CD8-positive, alpha-beta memory T cell (primary cell): ENCODE data around the gene SIN3B. TPM values are rescaled to one million over a fixed set of nuclear protein-coding genes. Genes with fewer than 3 reads are reported as not detected.

Source experiments
- CTCF ChIA-PET: fragments of 350-600 bp; sonication (Branson Sonifier 250); formaldehyde crosslinking; loops from one replicate; lab custom pipeline; 2021; ENCODE audit warnings: antibody characterized with exemption; lab: Charles Lee
- POLR2A ChIA-PET: fragments of 350-600 bp; sonication (Branson Sonifier 250); formaldehyde crosslinking; loops from one replicate; lab custom pipeline; 2021; ENCODE audit warnings: antibody characterized with exemption; lab: Charles Lee
- DNase-seq, 5 donors: peaks; one replicate each; pipeline versions ENCODE4 v3.0.0 to v3.0.0-alpha.2; 2020 to 2022; ENCODE audit warnings: mixed read lengths in 1 of 5
- H3K27ac ChIP-seq: one replicate; pipeline ENCODE4 v1.7.0; 2013; ENCODE audit warnings: low read depth, mild to moderate bottlenecking, low read length, moderate library complexity
- H3K27me3 ChIP-seq: 2 replicates; pipeline ENCODE4 v1.7.0; 2013; ENCODE audit warnings: low read length, mild to moderate bottlenecking; ENCODE audit not compliant: insufficient read depth, poor library complexity, severe bottlenecking
- H3K36me3 ChIP-seq: 2 replicates; pipeline ENCODE4 v1.7.0; 2013; ENCODE audit warnings: mild to moderate bottlenecking, low read length, moderate library complexity; ENCODE audit not compliant: insufficient read depth
- H3K4me1 ChIP-seq: 2 replicates; pipeline ENCODE4 v1.7.0; 2013; ENCODE audit warnings: mild to moderate bottlenecking, low read length, moderate library complexity; ENCODE audit not compliant: insufficient read depth
- H3K4me3 ChIP-seq: 2 replicates; pipeline ENCODE4 v1.7.0; 2013; ENCODE audit warnings: mild to moderate bottlenecking, low read length
- H3K9me3 ChIP-seq: 2 replicates; pipeline ENCODE4 v1.7.0; 2013; ENCODE audit warnings: mild to moderate bottlenecking, low read length
- H3K27ac Mint-ChIP-seq, 8 donors: one replicate each; pipeline ENCODE4 v1.8.0; 2020 to 2021; ENCODE audit warnings: mixed read lengths in 8 of 8, mild to moderate bottlenecking in 6 of 8, inconsistent platforms in 3 of 8, moderate library complexity in 3 of 8
- H3K27me3 Mint-ChIP-seq, 2 donors: one replicate each; pipeline ENCODE4 v1.8.0; 2020 to 2021; ENCODE audit warnings: mixed read lengths in 2 of 2, mild to moderate bottlenecking in 1 of 2, moderate library complexity in 1 of 2
- H3K36me3 Mint-ChIP-seq, 3 donors: one replicate each; pipeline ENCODE4 v1.8.0; 2020 to 2021; ENCODE audit warnings: mixed read lengths in 3 of 3, inconsistent platforms in 1 of 3, mild to moderate bottlenecking in 1 of 3
- H3K4me1 Mint-ChIP-seq, 3 donors: one replicate each; pipeline ENCODE4 v1.8.0; 2020 to 2021; ENCODE audit warnings: mixed read lengths in 3 of 3, inconsistent platforms in 1 of 3, mild to moderate bottlenecking in 1 of 3
- H3K4me3 Mint-ChIP-seq, 7 donors: one replicate each; pipeline ENCODE4 v1.8.0; 2020 to 2021; ENCODE audit warnings: mixed read lengths in 7 of 7, mild to moderate bottlenecking in 6 of 7, moderate library complexity in 4 of 7, inconsistent platforms in 2 of 7
- H3K9me3 Mint-ChIP-seq, 5 donors: one replicate each; pipeline ENCODE4 v1.8.0; 2020 to 2022; ENCODE audit warnings: mixed read lengths in 5 of 5, mild to moderate bottlenecking in 3 of 5, moderate library complexity in 2 of 5, inconsistent platforms in 1 of 5
- polyA plus RNA-seq: library from polyadenylated mRNA; unstranded; fragments of 300-500 nt; fragmentation: Illumina TruSeq; gene quantifications from one replicate; pipeline ENCODE4 v1.2.3, GENCODE V29; 2021
- total RNA-seq, 2 experiments: library from RNA; stranded (reverse); gene quantifications; one replicate each; pipeline ENCODE4 v1.2.3, GENCODE V29; 2021

Gene SIN3B
- total and polyA plus RNA-seq, 3 experiments from 2014 or later = 5.0 to 34.8 (median 32.9) TPM

DNA sequence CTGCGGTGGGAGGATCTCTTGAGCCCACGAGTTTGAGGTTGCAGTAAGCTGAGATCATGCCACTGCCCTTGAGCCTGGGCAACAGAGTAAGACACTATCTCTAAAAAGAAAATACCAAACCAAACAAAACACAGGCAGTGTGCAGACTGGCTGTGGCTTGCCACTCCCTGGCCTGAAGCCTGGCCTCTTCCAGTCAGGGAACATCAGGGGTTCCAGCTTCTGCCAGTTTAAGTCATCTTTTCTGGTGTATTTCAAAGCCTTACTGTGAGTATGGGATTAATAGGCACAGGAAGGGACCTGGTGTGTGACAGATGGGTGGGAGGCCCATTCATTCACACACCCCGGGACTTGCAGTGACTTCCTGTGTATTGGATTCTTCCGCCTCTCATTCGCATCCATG is 32.6 kb downstream of the SIN3B start:
- Histone ChIP-seq H3K9me3 (no peaks in the 10 kb centered on the region), H3K27me3 (no peaks in the 10 kb centered on the region), H3K27ac (no peak overlapping the region), H3K4me1 (no peaks in the 10 kb centered on the region), H3K4me3 (no peak overlapping the region), H3K36me3 (peaks cover 12% of the 10 kb centered on the region)
- Mint-ChIP-seq H3K9me3 (no peaks in the 10 kb centered on the region), H3K27me3 (no peaks in the 10 kb centered on the region), H3K27ac (peak overlapping the region in 1 of 8 donors; percentile 54), H3K36me3 (peaks cover 0 to 70% (median 18%) of the 10 kb centered on the region in 3 donors), H3K4me1 (no peaks in the 10 kb centered on the region), H3K4me3 (no peak overlapping the region)
- ChIA-PET POLR2A (no interaction called here), CTCF (no interaction called here)
- DNase-seq = no peak

DNA sequence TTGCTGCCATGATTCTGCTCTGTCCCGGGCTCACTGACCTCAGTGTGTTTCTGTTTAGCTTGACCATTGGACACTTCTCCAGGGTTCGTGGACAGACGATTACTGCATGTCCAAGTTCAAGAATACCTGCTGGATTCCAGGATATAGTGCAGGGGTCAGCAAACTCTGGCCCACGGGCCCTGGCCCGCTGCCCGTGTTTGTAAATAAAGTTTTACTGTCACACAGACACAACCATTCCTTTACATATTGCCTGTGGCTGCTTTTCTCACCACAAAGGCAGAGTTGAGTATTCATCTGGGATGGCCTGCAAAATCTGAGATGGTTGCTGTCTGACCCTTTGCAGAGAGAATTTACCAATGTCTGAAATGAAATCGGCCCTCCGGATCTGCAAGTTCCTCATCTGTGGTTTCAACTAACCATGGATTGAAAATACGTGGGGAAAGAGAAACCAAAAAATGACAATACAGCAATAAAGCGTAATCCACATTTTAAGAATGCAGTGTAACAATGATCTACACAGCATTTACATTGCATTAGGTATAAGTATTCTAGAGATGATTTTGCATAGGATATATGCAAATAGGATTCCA is 33.7 kb downstream of the SIN3B start:
- Histone ChIP-seq H3K9me3 (no peaks in the 10 kb centered on the region), H3K27ac (no peak overlapping the region), H3K36me3 (peaks cover 12% of the 10 kb centered on the region), H3K4me3 (no peak overlapping the region), H3K27me3 (no peaks in the 10 kb centered on the region), H3K4me1 (no peaks in the 10 kb centered on the region)
- H3K4me1 Mint-ChIP-seq = no peaks in the 10 kb centered on the region
- ChIA-PET CTCF (no interaction called here), POLR2A (no interaction called here)
- H3K27me3 Mint-ChIP-seq = no peaks in the 10 kb centered on the region
- no peak overlapping the region for H3K27ac Mint-ChIP-seq
- no peaks in the 10 kb centered on the region for H3K9me3 Mint-ChIP-seq
- H3K36me3 Mint-ChIP-seq = peaks cover 0 to 72% (median 18%) of the 10 kb centered on the region in 3 donors
- H3K4me3 Mint-ChIP-seq = no peak overlapping the region
- no peak for DNase-seq

DNA sequence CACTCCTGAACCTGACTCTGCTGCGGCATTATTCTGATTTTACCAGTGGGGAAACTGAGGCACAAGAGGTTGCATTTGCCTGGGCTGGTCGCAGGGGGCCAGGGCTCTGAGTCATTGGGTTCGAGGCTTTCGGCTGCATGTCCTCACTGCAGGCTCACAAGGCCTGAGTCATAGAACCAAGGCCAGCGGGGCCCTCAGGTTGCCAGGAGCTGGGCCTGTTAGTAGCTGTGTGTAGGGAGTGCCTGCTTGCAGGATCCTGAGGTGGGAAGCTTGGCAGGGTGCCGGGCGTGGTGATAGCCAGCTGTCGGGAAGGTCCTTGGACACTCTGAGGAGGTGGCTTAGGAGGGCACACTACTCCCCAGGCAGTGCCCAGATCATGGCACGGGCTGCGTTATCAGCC is 38.0 kb downstream of the SIN3B start:
- H3K27me3 ChIP-seq = no peaks in the 10 kb centered on the region
- Mint-ChIP-seq H3K4me1 (no peaks in the 10 kb centered on the region), H3K9me3 (no peaks in the 10 kb centered on the region), H3K4me3 (no peak overlapping the region), H3K27ac (no peak overlapping the region), H3K36me3 (peaks cover 0 to 83% (median 12%) of the 10 kb centered on the region in 3 donors), H3K27me3 (no peaks in the 10 kb centered on the region)
- no peak overlapping the region for H3K27ac ChIP-seq
- no peak overlapping the region for H3K4me3 ChIP-seq
- CTCF ChIA-PET = no interaction called here
- no peak for DNase-seq
- peaks cover 19% of the 10 kb centered on the region for H3K36me3 ChIP-seq
- no peaks in the 10 kb centered on the region for H3K9me3 ChIP-seq
- no peaks in the 10 kb centered on the region for H3K4me1 ChIP-seq
- POLR2A ChIA-PET = no interaction called here

DNA sequence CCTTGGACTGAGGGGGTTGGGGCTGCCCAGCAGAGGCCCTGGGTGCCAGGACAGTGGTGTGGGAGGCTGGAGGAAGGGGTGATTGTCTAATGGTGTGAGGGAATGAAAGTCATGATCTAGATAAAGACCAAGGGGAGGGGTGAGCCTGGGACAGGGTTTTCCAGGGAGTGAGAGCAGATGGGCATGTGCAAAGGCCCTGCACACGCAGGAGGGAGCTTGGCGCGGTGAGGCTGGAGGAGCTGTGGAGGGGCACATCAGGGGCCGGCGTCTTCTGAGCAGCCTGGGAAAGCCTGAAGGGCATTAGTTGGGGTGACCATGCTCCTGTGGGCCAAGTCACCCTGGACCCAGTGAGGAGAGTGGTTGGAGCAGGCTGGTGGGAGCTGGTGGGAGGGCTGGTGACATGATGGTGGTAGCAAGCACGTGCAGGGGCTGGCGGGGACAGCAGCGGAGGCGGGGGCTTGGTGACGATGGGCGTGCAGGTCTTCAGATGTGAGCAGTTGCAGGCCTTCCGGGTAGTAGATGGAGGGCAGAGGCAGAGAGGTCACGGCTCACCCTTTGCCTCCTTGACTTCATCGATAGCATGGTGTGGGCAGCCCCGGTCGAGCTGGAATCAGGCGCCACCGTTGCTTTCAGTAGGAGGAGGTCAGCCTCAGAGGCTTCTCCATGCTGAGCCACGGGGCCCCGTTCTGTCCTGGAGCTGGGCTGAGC is 39.4 kb downstream of the SIN3B start:
- POLR2A ChIA-PET = no interaction called here
- no peaks in the 10 kb centered on the region for H3K27me3 Mint-ChIP-seq
- no peak overlapping the region for H3K4me3 Mint-ChIP-seq
- Histone ChIP-seq H3K9me3 (no peaks in the 10 kb centered on the region), H3K27ac (no peak overlapping the region), H3K4me1 (no peaks in the 10 kb centered on the region), H3K36me3 (peaks cover 10% of the 10 kb centered on the region), H3K4me3 (no peak overlapping the region), H3K27me3 (no peaks in the 10 kb centered on the region)
- H3K27ac Mint-ChIP-seq = peak overlapping the region in 1 of 8 donors; percentile 54
- peaks cover 0 to 1% (median under 1%) of the 10 kb centered on the region in 3 donors for H3K4me1 Mint-ChIP-seq
- H3K36me3 Mint-ChIP-seq = peaks cover 0 to 77% (median 9%) of the 10 kb centered on the region in 3 donors
- H3K9me3 Mint-ChIP-seq = no peaks in the 10 kb centered on the region
- CTCF ChIA-PET = no interaction called here
- no peak for DNase-seq

DNA sequence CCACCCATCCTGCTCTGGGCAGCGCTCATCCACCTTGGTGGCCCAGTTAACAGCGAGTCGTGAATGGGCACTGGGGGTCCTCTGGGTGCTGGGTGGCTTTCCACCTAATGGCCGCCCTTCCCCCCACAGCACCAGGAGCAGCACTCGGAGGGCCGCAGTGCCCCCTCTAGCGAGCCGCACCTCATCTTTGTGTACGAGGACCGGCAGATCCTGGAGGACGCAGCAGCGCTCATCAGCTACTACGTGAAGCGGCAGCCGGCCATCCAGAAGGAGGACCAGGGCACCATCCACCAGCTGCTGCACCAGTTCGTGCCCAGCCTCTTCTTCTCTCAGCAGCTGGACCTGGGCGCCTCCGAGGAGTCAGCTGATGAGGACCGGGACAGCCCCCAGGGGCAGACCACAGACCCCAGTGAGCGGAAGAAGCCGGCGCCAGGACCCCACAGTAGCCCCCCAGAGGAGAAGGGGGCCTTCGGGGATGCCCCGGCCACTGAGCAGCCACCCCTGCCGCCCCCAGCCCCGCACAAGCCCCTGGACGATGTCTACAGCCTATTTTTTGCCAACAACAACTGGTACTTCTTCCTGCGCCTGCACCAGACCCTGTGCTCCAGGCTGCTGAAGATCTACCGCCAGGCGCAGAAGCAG is 40.3 kb downstream of the SIN3B start:
- Histone ChIP-seq H3K27me3 (no peaks in the 10 kb centered on the region), H3K4me3 (no peak overlapping the region), H3K4me1 (no peaks in the 10 kb centered on the region), H3K9me3 (no peaks in the 10 kb centered on the region), H3K36me3 (peaks cover 7% of the 10 kb centered on the region), H3K27ac (no peak overlapping the region)
- Mint-ChIP-seq H3K9me3 (no peaks in the 10 kb centered on the region), H3K27me3 (no peaks in the 10 kb centered on the region), H3K4me3 (no peak overlapping the region), H3K4me1 (peaks cover 8 to 10% (median 9%) of the 10 kb centered on the region in 3 donors), H3K36me3 (peaks cover 4 to 80% (median 11%) of the 10 kb centered on the region in 3 donors), H3K27ac (peak overlapping the region in 1 of 8 donors; percentile 38)
- DNase-seq = no peak
- ChIA-PET CTCF (no interaction called here), POLR2A (interaction anchor here (0.6 kb wide), 1 partner anchor 53 kb away, joined by 3 read pairs; no protein-coding TSS in a partner anchor)

DNA sequence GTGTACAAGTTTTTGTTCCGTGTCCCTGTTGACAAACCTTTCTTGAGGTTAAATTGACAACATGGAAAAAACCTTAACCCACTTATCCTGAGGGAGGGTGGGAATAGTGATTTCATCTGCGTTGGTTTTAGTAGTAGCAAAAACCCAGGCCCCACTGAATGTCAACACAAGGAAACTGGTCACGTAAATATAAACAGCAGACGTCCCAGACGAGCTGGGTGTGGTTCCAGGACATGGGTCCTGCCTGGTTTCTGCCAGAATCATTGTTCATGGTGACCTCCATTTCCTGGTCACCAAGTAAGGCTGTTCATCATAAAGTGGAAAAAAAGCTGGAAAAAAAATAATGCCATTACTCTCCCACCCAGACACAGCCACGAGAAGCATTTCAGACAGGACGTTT is 42.7 kb downstream of the SIN3B start:
- Mint-ChIP-seq H3K9me3 (no peaks in the 10 kb centered on the region), H3K27me3 (no peaks in the 10 kb centered on the region), H3K4me1 (peaks cover 13 to 15% (median 14%) of the 10 kb centered on the region in 3 donors), H3K27ac (peak overlapping the region in 2 of 8 donors; percentile 37 to 38), H3K4me3 (no peak overlapping the region), H3K36me3 (peaks cover 9 to 79% (median 13%) of the 10 kb centered on the region in 3 donors)
- ChIA-PET CTCF (no interaction called here), POLR2A (no interaction called here)
- Histone ChIP-seq H3K27ac (no peak overlapping the region), H3K9me3 (no peaks in the 10 kb centered on the region), H3K27me3 (no peaks in the 10 kb centered on the region), H3K36me3 (peaks cover 15% of the 10 kb centered on the region), H3K4me1 (no peaks in the 10 kb centered on the region), H3K4me3 (no peak overlapping the region)
- DNase-seq = no peak

DNA sequence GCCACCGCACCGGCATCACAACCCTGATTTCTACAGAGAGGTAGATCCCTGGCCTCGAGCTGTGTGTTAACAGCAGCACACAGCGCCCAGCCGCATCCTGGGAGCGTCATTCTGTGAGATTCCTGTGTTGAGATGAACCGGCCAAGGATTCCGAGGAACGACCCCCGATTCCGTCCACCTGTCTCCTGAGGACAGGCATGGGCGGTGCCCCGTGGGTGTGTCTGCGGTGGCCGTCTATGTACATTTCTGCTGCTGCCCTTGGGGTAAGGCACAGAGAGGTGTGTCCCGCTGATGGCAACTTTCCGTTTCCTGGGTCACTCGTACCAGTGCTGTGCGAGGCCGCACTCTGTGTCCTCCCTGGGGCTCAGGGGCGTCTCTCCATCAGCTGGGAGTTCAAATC is 43.5 kb downstream of the SIN3B start:
- ChIA-PET POLR2A (no interaction called here), CTCF (no interaction called here)
- H3K27me3 ChIP-seq = no peaks in the 10 kb centered on the region
- Mint-ChIP-seq H3K4me3 (no peak overlapping the region), H3K27me3 (no peaks in the 10 kb centered on the region), H3K4me1 (peaks cover 13 to 15% (median 14%) of the 10 kb centered on the region in 3 donors), H3K9me3 (no peaks in the 10 kb centered on the region), H3K36me3 (peaks cover 12 to 80% (median 14%) of the 10 kb centered on the region in 3 donors), H3K27ac (peak overlapping the region in 1 of 8 donors; percentile 78)
- no peak overlapping the region for H3K27ac ChIP-seq
- no peak overlapping the region for H3K4me3 ChIP-seq
- H3K9me3 ChIP-seq = no peaks in the 10 kb centered on the region
- peaks cover 17% of the 10 kb centered on the region for H3K36me3 ChIP-seq
- DNase-seq = no peak
- no peaks in the 10 kb centered on the region for H3K4me1 ChIP-seq

DNA sequence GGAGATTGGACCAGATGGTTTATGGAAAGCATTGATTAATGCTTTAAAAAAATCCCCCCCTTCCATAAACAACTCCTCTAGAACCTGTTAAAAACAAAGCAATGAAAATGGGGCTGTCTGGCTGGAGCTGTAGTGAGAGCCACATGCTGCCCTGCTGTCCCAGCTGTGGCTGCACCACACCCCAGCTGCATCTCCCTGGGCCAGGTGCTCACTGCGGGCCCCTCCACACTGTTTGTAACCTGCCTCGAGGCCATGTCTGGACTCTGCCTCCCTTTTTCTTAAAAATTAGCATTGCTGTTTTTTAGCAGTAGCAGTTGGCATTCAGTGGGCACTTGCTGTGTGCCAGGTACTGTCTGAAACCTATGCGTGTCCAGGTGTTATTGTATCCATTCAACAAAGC is 44.4 kb downstream of the SIN3B start:
- H3K9me3 ChIP-seq = no peaks in the 10 kb centered on the region
- Mint-ChIP-seq H3K4me3 (no peak overlapping the region), H3K36me3 (peaks cover 14 to 79% (median 15%) of the 10 kb centered on the region in 3 donors), H3K4me1 (peaks cover 13 to 15% (median 14%) of the 10 kb centered on the region in 3 donors), H3K27ac (peak overlapping the region in 7 of 8 donors; percentile 68 to 96 (median 88)), H3K27me3 (no peaks in the 10 kb centered on the region), H3K9me3 (no peaks in the 10 kb centered on the region)
- no peaks in the 10 kb centered on the region for H3K4me1 ChIP-seq
- no peak for DNase-seq
- H3K36me3 ChIP-seq = peaks cover 17% of the 10 kb centered on the region
- H3K4me3 ChIP-seq = no peak overlapping the region
- H3K27ac ChIP-seq = no peak overlapping the region
- CTCF ChIA-PET = no interaction called here
- POLR2A ChIA-PET = no interaction called here
- H3K27me3 ChIP-seq = no peaks in the 10 kb centered on the region
